SK-N-SH (cell line): ENCODE data around the gene IGHMBP2. TPM values are rescaled to one million over a fixed set of nuclear protein-coding genes. Genes with fewer than 3 reads are reported as not detected.

Experiments
- CTCF ChIA-PET: fragments of 300-600, 350-600 bp; formaldehyde crosslinking; extraction: SDS; loops from one replicate; lab custom pipeline; 2021; lab: Yijun Ruan, JAX
- POLR2A ChIA-PET: fragments of 350-600 bp; sonication (Branson Sonifier 250); formaldehyde crosslinking; extraction: SDS; loops from one replicate; lab custom pipeline; 2020; ENCODE audit warnings: antibody characterized with exemption, inconsistent platforms; lab: Yijun Ruan, JAX
- DNase-seq: peaks from one replicate; pipeline ENCODE4 v3.0.0; 2012
- H2AFZ ChIP-seq: fragments of 200-600 bp; sonication (generic); 2 replicates; pipeline ENCODE4 v1.8.1; 2016; ENCODE audit warnings: antibody characterized with exemption, mild to moderate bottlenecking, low read depth
- H3F3A ChIP-seq: fragments of 200-600 bp; sonication (generic); replicated peaks from 2 replicates; pipeline ENCODE3; 2016; ENCODE audit warnings: antibody characterized with exemption, mild to moderate bottlenecking; ENCODE audit not compliant: insufficient read depth
- H3K27ac ChIP-seq, 2 experiments: fragments of 200-500 bp in 1 of 2; fragments of 200-600 bp in 1 of 2; sonication (Bioruptor generic) in 1 of 2; sonication (generic), shearing (Covaris generic) in 1 of 2; 2 replicates each; pipeline versions ENCODE4 v1.5.1 to v1.6.1; 2014 to 2016; ENCODE audit warnings: low read depth in 2 of 2, inconsistent platforms in 1 of 2, low read length in 1 of 2, mild to moderate bottlenecking in 1 of 2, mixed read lengths in 1 of 2
- H3K27me3 ChIP-seq: fragments of 200-600 bp; sonication (generic), shearing (Covaris generic); 2 replicates; pipeline ENCODE4 v1.6.1; 2016; ENCODE audit warnings: mixed run types; ENCODE audit not compliant: insufficient read depth
- H3K36me3 ChIP-seq, 2 experiments: fragments of 200-500 bp in 1 of 2; fragments of 200-600 bp in 1 of 2; sonication (Bioruptor generic) in 1 of 2; sonication (generic) in 1 of 2; replicated peaks in 1 of 2; 2 replicates each; pipeline versions ENCODE3 to v1.5.1; 2014 to 2016; ENCODE audit warnings: low read length in 1 of 2, mild to moderate bottlenecking in 1 of 2; ENCODE audit not compliant: insufficient read depth in 2 of 2, control insufficient read depth in 1 of 2
- H3K4me1 ChIP-seq, 2 experiments: fragments of 200-500 bp in 1 of 2; fragments of 200-600 bp in 1 of 2; sonication (Bioruptor generic) in 1 of 2; sonication (generic), shearing (Covaris generic) in 1 of 2; 2 replicates each; pipeline versions ENCODE4 v1.5.1 to v1.6.1; 2014 to 2016; ENCODE audit warnings: low read depth in 1 of 2, low read length in 1 of 2, mixed run types in 1 of 2; ENCODE audit not compliant: insufficient read depth in 2 of 2, control insufficient read depth in 1 of 2
- H3K4me2 ChIP-seq: fragments of 200-600 bp; sonication (generic), shearing (Covaris generic); 2 replicates; pipeline ENCODE4 v1.6.1; 2017; ENCODE audit warnings: mixed run types
- H3K4me3 ChIP-seq, 2 experiments: fragments of 200-500 bp in 1 of 2; fragments of 200-600 bp in 1 of 2; sonication (Bioruptor generic) in 1 of 2; sonication (generic), shearing (Covaris generic) in 1 of 2; 2 replicates each; pipeline versions ENCODE4 v1.5.1 to v1.8.1; 2014 to 2016; ENCODE audit warnings: low read depth in 2 of 2, inconsistent platforms in 1 of 2, low read length in 1 of 2, mild to moderate bottlenecking in 1 of 2, mixed read lengths in 1 of 2, moderate library complexity in 1 of 2
- H3K79me2 ChIP-seq: fragments of 200-600 bp; sonication (generic); 2 replicates; pipeline ENCODE4 v1.8.1; 2017; ENCODE audit warnings: mild to moderate bottlenecking; ENCODE audit not compliant: insufficient read depth
- H3K9ac ChIP-seq: fragments of 200-600 bp; sonication (generic); 2 replicates; pipeline ENCODE4 v1.6.1; 2017; ENCODE audit warnings: mixed run types
- H3K9me2 ChIP-seq: fragments of 200-600 bp; sonication (generic); 2 replicates; pipeline ENCODE4 v1.6.1; 2017; ENCODE audit warnings: mixed run types
- H3K9me3 ChIP-seq: fragments of 200-600 bp; sonication (generic); 2 replicates; pipeline ENCODE4 v1.6.1; 2017; ENCODE audit warnings: mixed run types, mild to moderate bottlenecking, moderate library complexity
- H4K20me1 ChIP-seq: fragments of 200-600 bp; sonication (generic); 2 replicates; pipeline ENCODE4 v1.6.1; 2017; ENCODE audit warnings: mild to moderate bottlenecking, mixed run types; ENCODE audit not compliant: insufficient read depth
- CHD2 ChIP-seq: fragments of 150-350 bp; IDR thresholded peaks from 2 replicates; pipeline ENCODE4 v1.6.1; 2018; ENCODE audit warnings: low read length; ENCODE audit not compliant: partially characterized antibody
- CTCF ChIP-seq: fragments of 200-600 bp; sonication (generic); IDR thresholded peaks from 2 replicates; pipeline ENCODE4 v1.6.1; 2017; ENCODE audit warnings: antibody characterized with exemption, mild to moderate bottlenecking, moderate library complexity
- ELF1 ChIP-seq: IDR thresholded peaks from 2 replicates; pipeline ENCODE4 v1.4.0; 2012
- EP300 ChIP-seq, 2 experiments: IDR thresholded peaks; 2 replicates each; pipeline versions ENCODE4 v1.4.0 to v1.6.1; 2012; ENCODE audit warnings: borderline replicate concordance in 1 of 2, low read depth in 1 of 2, low read length in 1 of 2
- EZH2phosphoT487 ChIP-seq: fragments of 200-600 bp; sonication (generic); IDR thresholded peaks from 2 replicates; pipeline ENCODE4 v1.6.1; 2017; ENCODE audit warnings: low read depth, mixed run types, mild to moderate bottlenecking, antibody characterized with exemption, moderate library complexity, borderline replicate concordance
- FOSL2 ChIP-seq: IDR thresholded peaks from 2 replicates; pipeline ENCODE4 v1.4.0; 2012; ENCODE audit warnings: low read depth, mild to moderate bottlenecking, moderate library complexity, borderline replicate concordance
- FOXJ3 ChIP-seq: sonication (generic); formaldehyde crosslinking; IDR thresholded peaks from 2 replicates; pipeline ENCODE4 v1.5.1; 2020; ENCODE audit warnings: mild to moderate bottlenecking, missing genetic modification reagents
- FOXM1 ChIP-seq: IDR thresholded peaks from 2 replicates; pipeline ENCODE4 v1.4.0; 2012; ENCODE audit warnings: low read depth, mild to moderate bottlenecking
- GABPA ChIP-seq: IDR thresholded peaks from 2 replicates; pipeline ENCODE4 v1.4.0; 2012; ENCODE audit warnings: low read depth, mild to moderate bottlenecking
- GATA2 ChIP-seq: sonication (generic); formaldehyde crosslinking; IDR thresholded peaks from 2 replicates; pipeline ENCODE4 v1.5.0; 2020; ENCODE audit warnings: mild to moderate bottlenecking, missing genetic modification reagents
- JUND ChIP-seq: IDR thresholded peaks from 2 replicates; pipeline ENCODE4 v1.4.0; 2012
- MEF2A ChIP-seq: IDR thresholded peaks from 2 replicates; pipeline ENCODE4 v1.4.0; 2012; ENCODE audit warnings: low read depth, borderline replicate concordance
- MXI1 ChIP-seq: IDR thresholded peaks from 2 replicates; pipeline ENCODE4 v1.6.1; 2012; ENCODE audit warnings: mild to moderate bottlenecking, low read depth, low read length, improper control_type of control experiment
- NFIC ChIP-seq: IDR thresholded peaks from 2 replicates; pipeline ENCODE4 v1.4.0; 2012; ENCODE audit warnings: borderline replicate concordance
- NRF1 ChIP-seq: IDR thresholded peaks from 2 replicates; pipeline ENCODE4 v1.6.1; 2012; ENCODE audit warnings: low read depth, mild to moderate bottlenecking, low read length
- POLR2AphosphoS5 ChIP-seq: IDR thresholded peaks from 2 replicates; pipeline ENCODE4 v1.6.1; 2012; ENCODE audit warnings: low read depth, low read length
- RAD21 ChIP-seq: IDR thresholded peaks from 2 replicates; pipeline ENCODE4 v1.6.1; 2012; ENCODE audit warnings: mild to moderate bottlenecking, low read length
- RFX5 ChIP-seq: IDR thresholded peaks from 2 replicates; pipeline ENCODE4 v1.6.1; 2012; ENCODE audit warnings: mild to moderate bottlenecking, improper control_type of control experiment, low read length
- TAF1 ChIP-seq: IDR thresholded peaks from 2 replicates; pipeline ENCODE4 v1.6.1; 2012; ENCODE audit warnings: low read depth, mild to moderate bottlenecking, low read length, moderate library complexity, borderline replicate concordance
- TCF12 ChIP-seq: IDR thresholded peaks from 2 replicates; pipeline ENCODE4 v1.4.0; 2012
- TEAD4 ChIP-seq: IDR thresholded peaks from 2 replicates; pipeline ENCODE4 v1.4.0; 2012; ENCODE audit warnings: mild to moderate bottlenecking, borderline replicate concordance; ENCODE audit not compliant: insufficient read depth
- WGBS: methylation state at CpG from one replicate; pipeline ENCODE4 v1.1.6; 2017; ENCODE audit warnings: low lambda C conversion rate; 5-methylcytosine and 5-hydroxymethylcytosine counted together
- polyA plus RNA-seq, 3 experiments: library from polyadenylated mRNA; depleted of rRNA; stranded (reverse); fragments of >200 nt; gene quantifications; 2 replicates each; pipeline ENCODE4 v1.2.3, GENCODE V29; 2012
- TF ChIP-seq, protein P1 (sequence below): IDR thresholded peaks from 2 replicates; pipeline ENCODE4 v1.4.0; 2012; ENCODE audit warnings: low read depth
- TF ChIP-seq, protein P2 (sequence below): IDR thresholded peaks from 2 replicates; pipeline ENCODE4 v1.6.1; 2012; ENCODE audit warnings: mild to moderate bottlenecking, low read depth, low read length, moderate library complexity

Gene IGHMBP2
- polyA plus RNA-seq, 1 of the 3 experiments (the other 2 are of a cell fraction): 9.0 TPM

DNA sequence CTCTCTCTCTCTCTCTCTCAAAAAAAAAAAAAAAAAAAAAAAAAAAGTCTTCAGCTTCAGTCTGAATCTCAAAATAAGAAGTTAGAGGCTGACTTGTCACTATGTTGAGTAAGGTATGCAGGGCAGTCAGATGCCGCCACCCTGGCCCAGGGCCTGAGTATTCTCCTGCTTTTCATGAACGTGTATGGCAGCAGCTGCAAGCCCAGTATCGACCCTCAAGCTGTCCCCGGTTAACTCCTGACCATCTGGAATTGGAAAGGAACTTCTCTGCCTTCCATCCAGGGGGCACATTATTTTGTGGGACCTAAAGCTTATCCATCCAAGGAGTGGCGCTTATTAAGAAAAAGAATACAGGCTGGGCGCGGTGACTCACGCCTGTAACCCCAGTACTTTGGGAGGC is 65.7 kb downstream of the IGHMBP2 start:
- Histone ChIP-seq H2AFZ (no peak overlapping the region), H4K20me1 (no peaks in the 10 kb centered on the region), H3K4me3 (no peak overlapping the region), H3K27ac (no peak overlapping the region), H3K4me2 (no peak overlapping the region), H3F3A (no peaks in the 10 kb centered on the region), H3K79me2 (no peaks in the 10 kb centered on the region), H3K9ac (no peak overlapping the region), H3K27me3 (no peaks in the 10 kb centered on the region; the same call in 1 of the 2 replicates), H3K36me3 (no peaks in the 10 kb centered on the region), H3K4me1 (peaks cover 0 to 2% of the 10 kb centered on the region in 2 experiments; a peak in 1 of 4 replicates), H3K9me2 (no peaks in the 10 kb centered on the region), H3K9me3 (no peaks in the 10 kb centered on the region)
- 59% methylated on average over 8 of the region's 8 CpGs for WGBS
- TF ChIP-seq FOXM1 (no peak), NFIC (no peak), GABPA (no peak), EZH2phosphoT487 (no peak), FOXJ3 (no peak), JUND (no peak), NRF1 (no peak), GATA2 (CRISPR knock-in tag) (no peak), FOSL2 (no peak), ELF1 (no peak)
- TF ChIP-seq, protein P1, sequence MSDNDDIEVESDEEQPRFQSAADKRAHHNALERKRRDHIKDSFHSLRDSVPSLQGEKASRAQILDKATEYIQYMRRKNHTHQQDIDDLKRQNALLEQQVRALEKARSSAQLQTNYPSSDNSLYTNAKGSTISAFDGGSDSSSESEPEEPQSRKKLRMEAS: no peak
- CTCF ChIA-PET: interaction anchor here (1.4 kb wide), 1 partner anchor 75 kb away, joined by 4 read pairs; no protein-coding TSS in a partner anchor
- POLR2A ChIA-PET: no interaction called here
- no peak for DNase-seq

DNA sequence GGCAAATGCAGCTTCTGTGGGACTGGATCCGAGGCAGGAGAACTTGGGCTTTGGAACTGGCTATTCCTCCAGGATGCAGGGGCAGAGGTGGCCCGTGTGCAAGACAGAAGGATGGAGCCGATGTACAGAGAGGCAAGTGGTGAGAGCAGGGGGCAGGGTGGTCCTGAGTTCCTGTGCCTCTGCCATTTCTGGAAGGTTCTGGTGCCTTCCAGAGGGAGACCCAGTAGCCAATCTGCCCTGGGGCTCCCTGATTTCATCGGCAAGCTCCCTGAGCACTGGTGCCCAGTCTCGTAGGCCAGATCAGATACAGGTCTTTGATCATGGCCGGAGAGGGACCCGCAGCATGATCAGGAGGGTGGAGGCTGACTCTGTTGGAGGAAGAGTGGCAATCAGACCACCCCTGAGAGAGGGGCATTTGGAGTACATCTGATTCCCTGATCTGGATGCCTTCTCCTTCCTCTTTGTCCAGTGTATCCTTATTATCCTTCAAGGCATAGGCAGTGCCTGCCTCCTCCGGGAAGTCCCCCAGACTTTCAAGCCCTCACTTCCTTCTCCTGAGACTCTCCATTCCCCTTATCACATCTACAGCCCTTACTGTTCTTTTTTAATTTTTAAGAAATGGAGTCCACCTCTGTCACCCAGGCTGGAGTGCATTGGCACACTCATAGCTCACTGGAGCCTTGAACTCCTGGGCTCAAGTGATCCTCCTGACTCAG is 67.4 kb downstream of the IGHMBP2 start:
- CTCF ChIA-PET: interaction anchor here (1.6 kb wide), 1 partner anchor 13 kb away, joined by 3 read pairs; no protein-coding TSS in a partner anchor
- no peaks in the 10 kb centered on the region for H3K9me2 ChIP-seq
- H3K9me3 ChIP-seq: no peaks in the 10 kb centered on the region
- no peak for DNase-seq
- no peak overlapping the region for H3K4me3 ChIP-seq
- no peak overlapping the region for H2AFZ ChIP-seq
- H3F3A ChIP-seq: no peaks in the 10 kb centered on the region
- H3K27me3 ChIP-seq: no peaks in the 10 kb centered on the region; the same call in 1 of the 2 replicates
- no peak overlapping the region for H3K27ac ChIP-seq
- no peak overlapping the region for H3K9ac ChIP-seq
- H4K20me1 ChIP-seq: no peaks in the 10 kb centered on the region
- 60% methylated on average over 4 of the region's 8 CpGs for WGBS
- H3K4me2 ChIP-seq: no peak overlapping the region
- POLR2A ChIA-PET: no interaction called here
- no peaks in the 10 kb centered on the region for H3K79me2 ChIP-seq
- no peaks in the 10 kb centered on the region for H3K36me3 ChIP-seq
- peaks cover 0 to 3% of the 10 kb centered on the region in 2 experiments; a peak in 1 of 4 replicates for H3K4me1 ChIP-seq
- TF ChIP-seq, protein P2, sequence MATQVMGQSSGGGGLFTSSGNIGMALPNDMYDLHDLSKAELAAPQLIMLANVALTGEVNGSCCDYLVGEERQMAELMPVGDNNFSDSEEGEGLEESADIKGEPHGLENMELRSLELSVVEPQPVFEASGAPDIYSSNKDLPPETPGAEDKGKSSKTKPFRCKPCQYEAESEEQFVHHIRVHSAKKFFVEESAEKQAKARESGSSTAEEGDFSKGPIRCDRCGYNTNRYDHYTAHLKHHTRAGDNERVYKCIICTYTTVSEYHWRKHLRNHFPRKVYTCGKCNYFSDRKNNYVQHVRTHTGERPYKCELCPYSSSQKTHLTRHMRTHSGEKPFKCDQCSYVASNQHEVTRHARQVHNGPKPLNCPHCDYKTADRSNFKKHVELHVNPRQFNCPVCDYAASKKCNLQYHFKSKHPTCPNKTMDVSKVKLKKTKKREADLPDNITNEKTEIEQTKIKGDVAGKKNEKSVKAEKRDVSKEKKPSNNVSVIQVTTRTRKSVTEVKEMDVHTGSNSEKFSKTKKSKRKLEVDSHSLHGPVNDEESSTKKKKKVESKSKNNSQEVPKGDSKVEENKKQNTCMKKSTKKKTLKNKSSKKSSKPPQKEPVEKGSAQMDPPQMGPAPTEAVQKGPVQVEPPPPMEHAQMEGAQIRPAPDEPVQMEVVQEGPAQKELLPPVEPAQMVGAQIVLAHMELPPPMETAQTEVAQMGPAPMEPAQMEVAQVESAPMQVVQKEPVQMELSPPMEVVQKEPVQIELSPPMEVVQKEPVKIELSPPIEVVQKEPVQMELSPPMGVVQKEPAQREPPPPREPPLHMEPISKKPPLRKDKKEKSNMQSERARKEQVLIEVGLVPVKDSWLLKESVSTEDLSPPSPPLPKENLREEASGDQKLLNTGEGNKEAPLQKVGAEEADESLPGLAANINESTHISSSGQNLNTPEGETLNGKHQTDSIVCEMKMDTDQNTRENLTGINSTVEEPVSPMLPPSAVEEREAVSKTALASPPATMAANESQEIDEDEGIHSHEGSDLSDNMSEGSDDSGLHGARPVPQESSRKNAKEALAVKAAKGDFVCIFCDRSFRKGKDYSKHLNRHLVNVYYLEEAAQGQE: no peak
- TF ChIP-seq TEAD4: no peak
- TF ChIP-seq TCF12: no peak
- TF ChIP-seq MXI1: no peak
- no peak for TF ChIP-seq MEF2A
- TF ChIP-seq RAD21: no peak
- TF ChIP-seq RFX5: no peak
- no peak for TF ChIP-seq TAF1
- TF ChIP-seq EP300 (IDR thresholded peaks at IDR 0.05; ENCODE audit: borderline replicate concordance in 1 of 2, low read depth in 1 of 2, low read length in 1 of 2): no peak
- TF ChIP-seq POLR2AphosphoS5: no peak
- TF ChIP-seq CTCF: no peak
- no peak for TF ChIP-seq CHD2
- no peak for TF ChIP-seq NFIC
- no peak for TF ChIP-seq EZH2phosphoT487
- no peak for TF ChIP-seq GATA2 (CRISPR knock-in tag)
